GM21737 (cell line): ENCODE data around the gene MRGPRE.

Source experiments
- ATAC-seq: cut with Tn5 transposase; IDR thresholded peaks from one replicate; pipeline ENCODE4 v1.9.1; 2021; ENCODE audit warnings: mild to moderate bottlenecking, moderate library complexity; ENCODE audit not compliant: unreplicated experiment

The MRGPRE gene

DNA sequence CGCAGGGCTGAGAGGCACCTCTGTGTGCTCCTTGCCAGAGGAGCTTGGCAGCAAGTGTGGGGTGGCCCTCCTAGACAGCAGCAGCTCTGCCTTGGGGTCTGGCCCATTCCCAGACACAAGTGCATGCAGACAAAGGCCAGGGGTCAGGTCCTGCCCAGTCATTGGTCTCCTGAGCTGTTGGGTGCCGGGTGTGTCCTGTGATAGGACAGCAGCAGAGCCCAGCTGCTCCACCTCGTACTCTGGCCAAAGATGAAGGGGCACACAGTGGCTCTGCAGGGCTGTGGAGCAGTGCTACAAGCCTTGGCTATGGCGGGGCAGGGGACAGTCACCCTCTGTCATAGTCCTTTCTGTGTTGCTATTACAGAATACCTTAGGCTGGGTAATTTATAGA, 49.8 kb downstream of the MRGPRE start:
- no peak for ATAC-seq

- ATAC-seq = no peak
Observed at GRCh38 chr11:3181725-3182461, 50.3 kb downstream of the MRGPRE start.

GRCh38 chr11:3180869-3181268, 51.3 kb downstream of the MRGPRE start:
- ATAC-seq = no peak

DNA sequence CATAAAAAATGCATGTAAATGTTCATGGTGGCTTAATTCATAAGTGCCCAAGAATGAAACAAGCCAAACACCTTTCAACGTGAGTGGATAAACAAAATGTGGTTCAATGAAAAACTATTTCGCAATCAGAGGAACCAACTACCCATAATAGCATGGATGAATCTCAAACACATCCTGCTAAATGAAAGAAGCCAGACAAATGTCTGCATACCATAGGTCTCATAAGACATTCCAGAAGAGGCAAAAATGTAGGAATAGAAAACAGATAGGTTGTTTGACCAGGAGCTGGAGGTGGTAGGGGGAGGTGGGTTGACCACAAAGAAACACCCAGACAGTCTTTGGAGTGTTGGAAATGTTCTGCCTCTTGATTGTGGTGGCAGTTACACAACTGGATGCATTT, 53.9 kb downstream of the MRGPRE start:
- ATAC-seq = no peak

GRCh38 chr11:3177931-3178330, 54.3 kb downstream of the MRGPRE start:
- ATAC-seq = no peak
